H1 (cell line): ENCODE measurements around the gene RBM47. TPM values are rescaled to one million over a fixed set of nuclear protein-coding genes. Genes with fewer than 3 reads are reported as not detected.

Experiments used
- CTCF ChIA-PET: fragments of 300-600 bp; sonication (Branson Sonifier 250); formaldehyde crosslinking; loops from one replicate; lab custom pipeline; 2021; ENCODE audit not compliant: partially characterized antibody; lab: Charles Lee
- POLR2A ChIA-PET: fragments of 300-600 bp; sonication (Branson Sonifier 250); formaldehyde crosslinking; loops from one replicate; lab custom pipeline; 2021; ENCODE audit warnings: inconsistent platforms; ENCODE audit not compliant: partially characterized antibody; lab: Charles Lee
- DNase-seq, 2 experiments: peaks; one replicate each; pipeline versions ENCODE4 v3.0.0 to v3.0.0-alpha.2; 2010 to 2022; ENCODE audit warnings: low spot score in 2 of 2, low read depth in 1 of 2, mixed read lengths in 1 of 2
- FAIRE-seq: peaks from 2 replicates; lab custom pipeline; 2011; peaks lifted over from hg19 to GRCh38; lab: Jason Lieb, UNC
- H2AFZ ChIP-seq: 2 replicates; pipeline ENCODE4 v1.8.1; 2012; ENCODE audit warnings: low read length, inconsistent platforms
- H2AK5ac ChIP-seq: 2 replicates; pipeline ENCODE4 v1.6.1; 2013; ENCODE audit warnings: low read depth, low read length
- H2BK120ac ChIP-seq: replicated peaks from 2 replicates; pipeline ENCODE3; 2013; ENCODE audit warnings: low read depth, low read length, inconsistent platforms
- H2BK12ac ChIP-seq: 2 replicates; pipeline ENCODE4 v1.6.1; 2013; ENCODE audit warnings: low read depth, low read length
- H2BK15ac ChIP-seq: 2 replicates; pipeline ENCODE4 v1.6.1; 2013; ENCODE audit warnings: low read length
- H2BK20ac ChIP-seq: 2 replicates; pipeline ENCODE4 v1.6.1; 2013; ENCODE audit warnings: low read length
- H2BK5ac ChIP-seq: 2 replicates; pipeline ENCODE4 v1.6.1; 2013; ENCODE audit warnings: low read depth, low read length
- H3K14ac ChIP-seq: 2 replicates; pipeline ENCODE4 v1.6.1; 2013; ENCODE audit warnings: inconsistent platforms; ENCODE audit not compliant: insufficient read length
- H3K18ac ChIP-seq: 2 replicates; pipeline ENCODE4 v1.6.1; 2013; ENCODE audit warnings: low read length; ENCODE audit errors: extremely low read depth
- H3K23ac ChIP-seq: 2 replicates; pipeline ENCODE4 v1.6.1; 2013; ENCODE audit warnings: inconsistent platforms; ENCODE audit not compliant: insufficient read length
- H3K23me2 ChIP-seq: 2 replicates; pipeline ENCODE4 v1.6.1; 2013; ENCODE audit warnings: low read depth, low read length
- H3K27ac ChIP-seq: 2 replicates; pipeline ENCODE4 v1.6.1; 2011; ENCODE audit warnings: low read depth, low read length, inconsistent platforms
- H3K27me3 ChIP-seq, 4 experiments: replicated peaks in 1 of 4; 1 replicate in 1 of 4; 2 replicates in 3 of 4; pipeline versions ENCODE4 v1.6.1 to v1.8.1; 2011 to 2013; ENCODE audit warnings: low read length in 3 of 4, mild to moderate bottlenecking in 3 of 4, inconsistent platforms in 2 of 4, mixed read lengths in 2 of 4, moderate library complexity in 1 of 4; ENCODE audit not compliant: control insufficient read depth in 3 of 4, insufficient read depth in 3 of 4; ENCODE audit errors: extremely low read depth in 1 of 4
- H3K36me3 ChIP-seq, 4 experiments: 2 replicates each; pipeline versions ENCODE4 v1.6.1 to v1.8.1; 2011 to 2013; ENCODE audit warnings: mild to moderate bottlenecking in 4 of 4, low read length in 3 of 4, moderate library complexity in 2 of 4, control low read depth in 1 of 4, inconsistent platforms in 1 of 4; ENCODE audit not compliant: insufficient read depth in 4 of 4, control insufficient read depth in 2 of 4
- H3K4ac ChIP-seq: replicated peaks from 2 replicates; pipeline ENCODE3; 2013; ENCODE audit warnings: low read length, low read depth, mixed read lengths, inconsistent platforms; ENCODE audit not compliant: insufficient read length
- H3K4me1 ChIP-seq, 4 experiments: replicated peaks in 1 of 4; 1 replicate in 1 of 4; 2 replicates in 3 of 4; pipeline versions ENCODE4 v1.6.1 to v1.8.1; 2011 to 2013; ENCODE audit warnings: low read length in 3 of 4, inconsistent platforms in 2 of 4, mixed read lengths in 1 of 4; ENCODE audit not compliant: insufficient read depth in 4 of 4, control insufficient read depth in 3 of 4
- H3K4me2 ChIP-seq, 2 experiments: 2 replicates each; pipeline versions ENCODE4 v1.6.1 to v1.8.1; 2011 to 2013; ENCODE audit warnings: low read depth in 2 of 2, low read length in 2 of 2, control low read depth in 1 of 2, inconsistent platforms in 1 of 2, mild to moderate bottlenecking in 1 of 2; ENCODE audit not compliant: insufficient read depth in 1 of 2
- H3K4me3 ChIP-seq, 4 experiments: fragments of 200-600, 300-600 bp in 1 of 4; sonication (generic), shearing (Covaris generic), sonication (Bioruptor Twin) in 1 of 4; 2 replicates each; pipeline versions ENCODE4 v1.5.1 to v1.8.1; 2011 to 2016; ENCODE audit warnings: low read length in 4 of 4, low read depth in 3 of 4, control low read depth in 2 of 4, inconsistent platforms in 2 of 4, mild to moderate bottlenecking in 2 of 4, mixed read lengths in 1 of 4, moderate library complexity in 1 of 4; ENCODE audit not compliant: insufficient read depth in 2 of 4; ENCODE audit errors: extremely low read depth in 1 of 4
- H3K56ac ChIP-seq: replicated peaks from 2 replicates; pipeline ENCODE3; 2013; ENCODE audit warnings: low read depth, mild to moderate bottlenecking, mixed read lengths, low read length, inconsistent platforms; ENCODE audit not compliant: insufficient read length
- H3K79me1 ChIP-seq: 2 replicates; pipeline ENCODE4 v1.6.1; 2013; ENCODE audit warnings: low read depth, low read length, control low read depth
- H3K79me2 ChIP-seq, 2 experiments: 2 replicates each; pipeline versions ENCODE4 v1.6.1 to v1.8.1; 2012 to 2013; ENCODE audit warnings: low read length in 2 of 2, mild to moderate bottlenecking in 2 of 2, inconsistent platforms in 1 of 2; ENCODE audit not compliant: insufficient read depth in 2 of 2, control insufficient read depth in 1 of 2
- H3K9ac ChIP-seq, 4 experiments: replicated peaks in 1 of 4; 1 replicate in 1 of 4; 2 replicates in 3 of 4; pipeline versions ENCODE4 v1.6.1 to v1.8.1; 2011 to 2013; ENCODE audit warnings: low read depth in 3 of 4, low read length in 3 of 4, control low read depth in 2 of 4, mild to moderate bottlenecking in 2 of 4, moderate library complexity in 2 of 4, inconsistent platforms in 1 of 4; ENCODE audit errors: extremely low read depth in 1 of 4
- H3K9me3 ChIP-seq, 2 experiments: 2 replicates each; pipeline versions ENCODE4 v1.6.1 to v1.8.1; 2012 to 2013; ENCODE audit warnings: mild to moderate bottlenecking in 2 of 2, moderate library complexity in 2 of 2, control low read depth in 1 of 2, inconsistent platforms in 1 of 2, low read depth in 1 of 2, low read length in 1 of 2, mixed read lengths in 1 of 2; ENCODE audit not compliant: insufficient read depth in 2 of 2
- H4K20me1 ChIP-seq, 2 experiments: replicated peaks in 1 of 2; 2 replicates each; pipeline versions ENCODE3 to v1.8.1; 2011 to 2013; ENCODE audit warnings: inconsistent platforms in 2 of 2, low read length in 2 of 2, mild to moderate bottlenecking in 1 of 2; ENCODE audit not compliant: insufficient read depth in 2 of 2, control insufficient read depth in 1 of 2
- H4K5ac ChIP-seq: 2 replicates; pipeline ENCODE4 v1.6.1; 2013; ENCODE audit warnings: low read length, low read depth, mixed read lengths, inconsistent platforms; ENCODE audit not compliant: insufficient read length
- H4K8ac ChIP-seq: 2 replicates; pipeline ENCODE4 v1.8.0; 2013; ENCODE audit warnings: mild to moderate bottlenecking, moderate library complexity, low read length, inconsistent platforms; ENCODE audit not compliant: insufficient read depth; ENCODE audit errors: extremely low read depth
- H4K91ac ChIP-seq: replicated peaks from 2 replicates; pipeline ENCODE3; 2013; ENCODE audit warnings: low read length, mixed read lengths, inconsistent platforms; ENCODE audit not compliant: insufficient read length
- CHD1 ChIP-seq: IDR thresholded peaks from 2 replicates; pipeline ENCODE4 v1.6.1; 2012; ENCODE audit warnings: low read depth, low read length, improper control_type of control experiment
- EP300 ChIP-seq, 2 experiments: IDR thresholded peaks; 1 replicate in 1 of 2; 2 replicates in 1 of 2; pipeline ENCODE4 v1.6.1; 2011 to 2012; ENCODE audit warnings: low read depth in 2 of 2, low read length in 2 of 2, mild to moderate bottlenecking in 2 of 2, borderline replicate concordance in 1 of 2, inconsistent platforms in 1 of 2, moderate library complexity in 1 of 2
- KDM4A ChIP-seq: IDR thresholded peaks from one replicate; pipeline ENCODE4 v1.7.1; 2012; ENCODE audit warnings: low read depth, mild to moderate bottlenecking, moderate library complexity, low read length, inconsistent platforms; ENCODE audit not compliant: severe bottlenecking
- SRF ChIP-seq: IDR thresholded peaks from 2 replicates; pipeline ENCODE4 v1.6.1; 2011; ENCODE audit warnings: mild to moderate bottlenecking, low read depth, low read length, moderate library complexity
- TAF1 ChIP-seq: IDR thresholded peaks from 2 replicates; pipeline ENCODE4 v1.6.1; 2011; ENCODE audit warnings: mild to moderate bottlenecking, low read depth, low read length
- WGBS, 2 experiments: shearing (Covaris generic) in 1 of 2; methylation state at CpG; one replicate each; pipeline versions ENCODE4 v1.1.6 to v1.1.7; 2013 to 2015; ENCODE audit warnings: low lambda C conversion rate in 2 of 2, mixed read lengths in 2 of 2, inconsistent platforms in 1 of 2, low coverage in 1 of 2, missing lambda C conversion rate in 1 of 2; ENCODE audit not compliant: insufficient replicate concordance in 2 of 2, insufficient coverage in 1 of 2, insufficient read length in 1 of 2; ENCODE audit errors: extremely low coverage in 1 of 2, missing lambda C conversion rate in 1 of 2; 5-methylcytosine and 5-hydroxymethylcytosine counted together
- polyA plus RNA-seq, 7 experiments: library from polyadenylated mRNA; depleted of rRNA in 3 of 7; stranded (reverse) in 5 of 7; unstranded in 2 of 7; fragments of >200 nt in 5 of 7; fragments of 200-250 nt in 2 of 7; gene quantifications; 1 replicate in 5 of 7; 2 replicates in 1 of 7; 4 replicates in 1 of 7; pipeline versions ENCODE4 v1.2.1 to v1.2.3, GENCODE V29; 2011 to 2013; ENCODE audit warnings: missing spikeins in 2 of 7, mixed read lengths in 2 of 7
- total RNA-seq: library from RNA; stranded (reverse); fragmentation: NEBNext Ultra II Directional; extraction: Animal tissue kit (Norgen Biotek cat#: 25700); gene quantifications from 2 replicates; pipeline ENCODE4 v1.2.1, GENCODE V29; 2021

Gene RBM47
- total and polyA plus RNA-seq, 2 of the 8 experiments (the other 6 are each of a cell fraction or from before 2014, with no cell fraction given) = 42.8 to 78.9 TPM

DNA sequence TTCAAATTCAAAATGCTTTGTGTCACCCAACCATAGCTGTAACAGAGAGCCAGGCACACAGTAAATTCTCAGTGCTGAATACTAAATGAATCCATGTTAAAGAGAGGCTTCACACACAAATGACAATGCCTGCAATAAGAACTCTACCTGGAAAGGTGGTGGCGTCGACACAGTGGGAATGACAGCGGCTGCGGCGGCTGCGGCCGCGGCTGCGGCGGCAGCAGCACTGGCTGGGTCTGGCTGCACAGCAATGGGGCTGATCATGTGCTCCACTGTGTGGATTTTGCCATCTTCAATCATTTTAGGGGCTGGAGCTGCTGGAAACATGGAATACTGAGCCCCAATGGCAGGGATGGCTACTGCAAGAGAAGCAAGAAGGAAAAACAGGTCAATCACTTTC, 197.2 kb downstream of the RBM47 start:
- H2BK15ac ChIP-seq = no peak overlapping the region
- no peaks in the 10 kb centered on the region for H3K23me2 ChIP-seq
- no peak overlapping the region for H4K5ac ChIP-seq
- no peak overlapping the region for H2AK5ac ChIP-seq
- FAIRE-seq (no peak), DNase-seq (no peak)
- peaks cover 0 to 6% (median 4%) of the 10 kb centered on the region in 4 experiments; a peak in 4 of 7 replicates for H3K4me1 ChIP-seq
- H4K8ac ChIP-seq = no peak overlapping the region
- no peak overlapping the region for H2AFZ ChIP-seq
- no peak overlapping the region for H4K91ac ChIP-seq
- no peak overlapping the region for H3K4ac ChIP-seq
- H3K9ac ChIP-seq = no peak overlapping the region
- H3K79me2 ChIP-seq = no peaks in the 10 kb centered on the region
- no peak overlapping the region for H3K4me3 ChIP-seq
- ChIA-PET POLR2A (no interaction called here), CTCF (interaction anchor here (0.6 to 1.6 kb wide), 5 partner anchors 14 to 241 kb away, joined by 3 to 6 read pairs (median 3); no protein-coding TSS in a partner anchor)
- WGBS, 2 experiments = 98% methylated on average over 10 of the region's 10 CpGs; no CpG with 5 or more reads in 1 of the 2 experiments
- no peak overlapping the region for H2BK12ac ChIP-seq
- H3K4me2 ChIP-seq = no peak overlapping the region
- TF ChIP-seq TAF1 (no peak), EP300 (IDR thresholded peaks at IDR 0.05; ENCODE audit: borderline replicate concordance in 1 of 2, low read depth in 2 of 2, low read length in 2 of 2) (no peak), KDM4A (no peak), CHD1 (no peak), SRF (no peak)
- no peaks in the 10 kb centered on the region for H3K27me3 ChIP-seq
- no peak overlapping the region for H2BK120ac ChIP-seq
- H3K56ac ChIP-seq = no peak overlapping the region
- H3K23ac ChIP-seq = no peak overlapping the region
- no peaks in the 10 kb centered on the region for H3K79me1 ChIP-seq
- H3K9me3 ChIP-seq = no peaks in the 10 kb centered on the region
- H2BK20ac ChIP-seq = no peak overlapping the region
- peaks cover 0 to 22% (median 7%) of the 10 kb centered on the region in 4 experiments; a peak in 5 of 8 replicates for H3K36me3 ChIP-seq
- no peak overlapping the region for H3K27ac ChIP-seq
- no peaks in the 10 kb centered on the region for H4K20me1 ChIP-seq
- H2BK5ac ChIP-seq = no peak overlapping the region
- H3K14ac ChIP-seq = no peak overlapping the region
- no peak overlapping the region for H3K18ac ChIP-seq
